PC-9 (cell line): ENCODE data around the gene SLC9B1. TPM values are rescaled to one million over a fixed set of nuclear protein-coding genes. Genes with fewer than 3 reads are reported as not detected.

Source experiments
- BruUV-seq: library from RNA; stranded (reverse); fragments of 400-500 nt; replicated peaks from 2 replicates; lab custom pipeline; 2021; lab: Mats Ljungman, UMichigan
- CTCF ChIA-PET: fragments of 300-600 bp; sonication (Branson Sonifier 250); formaldehyde crosslinking; loops from one replicate; lab custom pipeline; 2022; ENCODE audit warnings: antibody characterized with exemption; lab: Charles Lee
- POLR2A ChIA-PET: fragments of 300-600 bp; sonication (Branson Sonifier 250); formaldehyde crosslinking; loops from one replicate; lab custom pipeline; 2022; ENCODE audit warnings: antibody characterized with exemption; ENCODE audit not compliant: unreplicated experiment; lab: Charles Lee
- DNase-seq, 2 experiments: peaks; one replicate each; pipeline versions ENCODE4 v3.0.0 to v3.0.0-alpha.2; 2015 to 2022; ENCODE audit warnings: mixed read lengths in 1 of 2
- H2AFZ ChIP-seq: fragments of 200-600 bp; sonication (generic); 2 replicates; pipeline ENCODE4 v1.8.1; 2017; ENCODE audit warnings: antibody characterized with exemption
- H3F3A ChIP-seq: fragments of 200-600 bp; sonication (generic); 2 replicates; pipeline ENCODE4 v1.8.1; 2017; ENCODE audit warnings: antibody characterized with exemption, mild to moderate bottlenecking, low read depth; ENCODE audit not compliant: insufficient read depth
- H3K27ac ChIP-seq: fragments of 200-600 bp; sonication (generic); 2 replicates; pipeline ENCODE4 v1.6.1; 2016; ENCODE audit warnings: mixed run types
- H3K27me3 ChIP-seq: fragments of 200-600 bp; sonication (generic); 2 replicates; pipeline ENCODE4 v1.6.1; 2016; ENCODE audit warnings: low read depth, mixed run types; ENCODE audit not compliant: insufficient read depth
- H3K36me3 ChIP-seq: fragments of 200-600 bp; sonication (generic); 2 replicates; pipeline ENCODE4 v1.6.1; 2016; ENCODE audit warnings: low read depth, mixed run types
- H3K4me1 ChIP-seq: fragments of 200-600 bp; sonication (generic); replicated peaks from 2 replicates; pipeline ENCODE4 v1.6.1; 2016; ENCODE audit warnings: mixed run types; ENCODE audit not compliant: insufficient read depth
- H3K4me2 ChIP-seq: fragments of 200-600 bp; sonication (generic); 2 replicates; pipeline ENCODE4 v1.6.1; 2017; ENCODE audit warnings: mixed run types
- H3K4me3 ChIP-seq: fragments of 200-600 bp; sonication (generic); 2 replicates; pipeline ENCODE4 v1.6.1; 2016; ENCODE audit warnings: mixed run types
- H3K79me2 ChIP-seq: fragments of 200-600 bp; sonication (generic); 2 replicates; pipeline ENCODE4 v1.6.1; 2017; ENCODE audit warnings: low read depth, mixed run types
- H3K9me2 ChIP-seq: fragments of 200-600 bp; sonication (generic); 2 replicates; pipeline ENCODE4 v1.8.1; 2017; ENCODE audit warnings: mild to moderate bottlenecking; ENCODE audit not compliant: insufficient read depth
- H3K9me3 ChIP-seq: fragments of 200-600 bp; sonication (generic); 2 replicates; pipeline ENCODE4 v1.8.1; 2016; ENCODE audit warnings: low read depth; ENCODE audit not compliant: insufficient read depth
- H4K20me1 ChIP-seq: fragments of 200-600 bp; sonication (generic); 2 replicates; pipeline ENCODE4 v1.8.1; 2017; ENCODE audit not compliant: insufficient read depth
- CTCF ChIP-seq: fragments of 200-600 bp; sonication (generic); conservative IDR thresholded peaks from 2 replicates; pipeline ENCODE4 v1.6.1; 2017; ENCODE audit warnings: mixed run types, antibody characterized with exemption, mild to moderate bottlenecking, moderate library complexity
- EZH2 ChIP-seq: fragments of 200-600 bp; sonication (generic); IDR thresholded peaks from 2 replicates; pipeline ENCODE4 v1.8.0; 2017; ENCODE audit warnings: antibody characterized with exemption, low read depth
- intact Hi-C: fragments of 100-400 bp; cut with micrococcal nuclease; formaldehyde crosslinking; loops from one replicate; pipeline ENCODE4 v1.10.0; 2022; ENCODE audit not compliant: unreplicated experiment
- total RNA-seq: library from RNA; stranded (reverse); gene quantifications from 2 replicates; pipeline ENCODE4 v1.2.3, GENCODE V29; 2021

SLC9B1 gene
- total RNA-seq, 1 experiment from 2014 or later: not detected

GRCh38 chr4:103052145-103052544 lies 32.6 kb upstream of the SLC9B1 start:
- no peaks in the 10 kb centered on the region for H3K4me1 ChIP-seq
- CTCF ChIA-PET: no interaction called here
- BruUV-seq: no TSS peak
- no peaks in the 10 kb centered on the region for H3F3A ChIP-seq
- no peaks in the 10 kb centered on the region for H3K9me2 ChIP-seq
- H3K4me2 ChIP-seq: no peak overlapping the region
- no peak overlapping the region for H3K27ac ChIP-seq
- TF ChIP-seq EZH2 (no peak), CTCF (no peak)
- no peaks in the 10 kb centered on the region for H4K20me1 ChIP-seq
- no peaks in the 10 kb centered on the region for H3K27me3 ChIP-seq
- H3K36me3 ChIP-seq: no peaks in the 10 kb centered on the region
- DNase-seq: no peak
- POLR2A ChIA-PET: no interaction called here
- no peaks in the 10 kb centered on the region for H3K9me3 ChIP-seq
- intact Hi-C loops: no loop called here
- no peaks in the 10 kb centered on the region for H3K79me2 ChIP-seq
- H3K4me3 ChIP-seq: no peak overlapping the region
- H2AFZ ChIP-seq: no peak overlapping the region

- no peak overlapping the region for H3K27ac ChIP-seq
- BruUV-seq: no TSS peak
- no peak for DNase-seq
- H3K36me3 ChIP-seq: no peaks in the 10 kb centered on the region
- H3K4me3 ChIP-seq: no peak overlapping the region
- ChIA-PET POLR2A (no interaction called here), CTCF (no interaction called here)
- no peak for TF ChIP-seq CTCF
- TF ChIP-seq EZH2: no peak
- H3K79me2 ChIP-seq: no peaks in the 10 kb centered on the region
- H3K27me3 ChIP-seq: no peaks in the 10 kb centered on the region
- H4K20me1 ChIP-seq: no peaks in the 10 kb centered on the region
- no peaks in the 10 kb centered on the region for H3K9me3 ChIP-seq
- intact Hi-C loops: no loop called here
- H3K9me2 ChIP-seq: no peaks in the 10 kb centered on the region
- no peak overlapping the region for H2AFZ ChIP-seq
- H3K4me1 ChIP-seq: no peaks in the 10 kb centered on the region
- no peak overlapping the region for H3K4me2 ChIP-seq
- H3F3A ChIP-seq: no peaks in the 10 kb centered on the region
These were observed 31.4 kb upstream of the SLC9B1 start for GRCh38 chr4:103050736-103051436.

GRCh38 chr4:103046416-103047290 lies 27.1 kb upstream of the SLC9B1 start:
- Histone ChIP-seq H3K4me3 (no peak overlapping the region), H2AFZ (no peak overlapping the region), H4K20me1 (no peaks in the 10 kb centered on the region), H3F3A (no peaks in the 10 kb centered on the region), H3K27ac (no peak overlapping the region), H3K36me3 (no peaks in the 10 kb centered on the region), H3K4me2 (no peak overlapping the region), H3K9me2 (no peaks in the 10 kb centered on the region), H3K4me1 (no peaks in the 10 kb centered on the region), H3K79me2 (no peaks in the 10 kb centered on the region), H3K27me3 (no peaks in the 10 kb centered on the region), H3K9me3 (no peaks in the 10 kb centered on the region)
- peak in 1 of 2 experiments; percentile 3 for DNase-seq
- POLR2A ChIA-PET: no interaction called here
- CTCF ChIA-PET: no interaction called here
- no TSS peak for BruUV-seq
- TF ChIP-seq EZH2: no peak
- TF ChIP-seq CTCF: peak; percentile 61
- intact Hi-C loops: no loop called here
